Fibroblast of gingiva (primary cell): Measurements from ENCODE around the gene BAG5.
"Not testable (repeated sequence)": the region's sequence is repeated elsewhere in the genome, so short reads cannot be mapped to it uniquely, and the experiment has no call there.

Source experiments
- DNase-seq: peaks from one replicate; pipeline ENCODE4 v3.0.0-alpha.2; 2011; ENCODE audit warnings: low read depth

The BAG5 gene

GRCh38 chr14:103562429-103563225, at the start of gene BAG5, which contains the start of gene COA8:
Gene BAG5, minus strand, starts transcription at chr14:103562657. Its CDS starts 1,493 bp downstream, at chr14:103561164.
Gene COA8, plus strand, starts transcription at chr14:103562960. Its CDS starts 42 bp downstream, at chr14:103563002.
- DNase-seq, result peak; percentile 88

GRCh38 chr14:103611215-103611614, 48.8 kb upstream of the BAG5 start:
- no peak for DNase-seq

- not testable (repeated sequence) for DNase-seq
These were observed 46.6 kb upstream of the BAG5 start for GRCh38 chr14:103609081-103609480.

- DNase-seq, result no peak
These were observed 45.4 kb upstream of the BAG5 start for GRCh38 chr14:103607822-103608221.

- DNase-seq, result peak; percentile 89
These were observed 44.7 kb upstream of the BAG5 start for GRCh38 chr14:103606963-103607668.

- no peak for DNase-seq
These were observed 42.2 kb upstream of the BAG5 start for GRCh38 chr14:103604620-103605019.

- DNase-seq, result no peak
These were observed 38.0 kb upstream of the BAG5 start for GRCh38 chr14:103600503-103600902.

- DNase-seq, result peak; percentile 81
These were observed 35.3 kb upstream of the BAG5 start for GRCh38 chr14:103597623-103598377.

- DNase-seq, result peak; percentile 84
These were observed 31.8 kb upstream of the BAG5 start for GRCh38 chr14:103594265-103594664.

GRCh38 chr14:103593577-103593976, 31.1 kb upstream of the BAG5 start:
- no peak for DNase-seq

GRCh38 chr14:103584326-103584915, 22.0 kb upstream of the BAG5 start:
- DNase-seq, result no peak

- DNase-seq, result no peak
These were observed 19.7 kb upstream of the BAG5 start for GRCh38 chr14:103581954-103582703.

GRCh38 chr14:103581206-103581605, 18.7 kb upstream of the BAG5 start:
- DNase-seq, result no peak

GRCh38 chr14:103578401-103579075, 16.1 kb upstream of the BAG5 start:
- no peak for DNase-seq

- peak; percentile 92 for DNase-seq
These were observed 14.0 kb upstream of the BAG5 start for GRCh38 chr14:103576371-103577024.

GRCh38 chr14:103574707-103575285, 12.3 kb upstream of the BAG5 start:
- no peak for DNase-seq

GRCh38 chr14:103574104-103574503, 11.6 kb upstream of the BAG5 start:
- DNase-seq, result no peak

GRCh38 chr14:103569408-103569807, 7.0 kb upstream of the BAG5 start:
- DNase-seq, result no peak

- DNase-seq, result no peak
These were observed 6.5 kb upstream of the BAG5 start for GRCh38 chr14:103568952-103569351.
